T47D (cell line): ENCODE measurements around the gene MUC12.
"Not testable (repeated sequence)": the region's sequence is repeated elsewhere in the genome, so short reads cannot be mapped to it uniquely, and the experiment has no call there.

ENCODE experiments used
- DNase-seq, 2 experiments: peaks; one replicate each; pipeline versions ENCODE4 v3.0.0 to v3.0.0-alpha.2; 2011 to 2012; ENCODE audit warnings: low read depth in 1 of 2, low spot score in 1 of 2
- JUND ChIP-seq: IDR thresholded peaks from 2 replicates; pipeline ENCODE4 v1.6.1; 2012; ENCODE audit warnings: low read depth
- in situ Hi-C: cut with HindIII; loops from 2 replicates; pipeline ENCODE4 v1.10.0; 2016; ENCODE audit warnings: low sequenced_read_pairs, low pct_unique_long_range_greater_than_20kb

MUC12 gene

GRCh38 chr7:100983451-100984187 is 14.3 kb downstream of the MUC12 start:
- TF ChIP-seq JUND, result no peak
- no peak for DNase-seq
- in situ Hi-C loops, result no loop called here

- in situ Hi-C loops, result not testable (repeated sequence)
Observed at GRCh38 chr7:100984241-100984918, 15.0 kb downstream of the MUC12 start.

GRCh38 chr7:100985033-100985797 is 15.8 kb downstream of the MUC12 start:
- DNase-seq, in situ Hi-C loops: not testable (repeated sequence)

More at GRCh38 chr7:100984241-100984918, 15.0 kb downstream of the MUC12 start:
- DNase-seq, result not testable (repeated sequence)

GRCh38 chr7:100991631-100992030 is 22.3 kb downstream of the MUC12 start:
- in situ Hi-C loops, result no loop called here
- DNase-seq, result no peak
- TF ChIP-seq JUND, result no peak

- DNase-seq, in situ Hi-C loops: not testable (repeated sequence)
Observed at GRCh38 chr7:100992280-100992679, 22.9 kb downstream of the MUC12 start.

- in situ Hi-C loops, DNase-seq: not testable (repeated sequence)
Observed at GRCh38 chr7:100994671-100995070, 25.3 kb downstream of the MUC12 start.

- in situ Hi-C loops, DNase-seq: not testable (repeated sequence)
Observed at GRCh38 chr7:100998530-100998929, 29.2 kb downstream of the MUC12 start.

GRCh38 chr7:100999334-100999733 is 30.0 kb downstream of the MUC12 start:
- in situ Hi-C loops, DNase-seq: not testable (repeated sequence)

- DNase-seq, in situ Hi-C loops: not testable (repeated sequence)
Observed at GRCh38 chr7:101000025-101000424, 30.7 kb downstream of the MUC12 start.

GRCh38 chr7:101002333-101002732 is 33.0 kb downstream of the MUC12 start:
- DNase-seq, in situ Hi-C loops: not testable (repeated sequence)

- DNase-seq, in situ Hi-C loops: not testable (repeated sequence)
Observed at GRCh38 chr7:101007361-101007760, 38.0 kb downstream of the MUC12 start.

GRCh38 chr7:101009629-101010028 is 40.3 kb downstream of the MUC12 start:
- DNase-seq, result no peak
- in situ Hi-C loops, result no loop called here
- no peak for TF ChIP-seq JUND

- DNase-seq, result no peak
- no peak for TF ChIP-seq JUND
- in situ Hi-C loops, result no loop called here
Observed at GRCh38 chr7:101012931-101013330, 43.6 kb downstream of the MUC12 start.
